IPS DF 6.9 (cell line): ENCODE data around the gene POFUT2.

Experiments used
- DNase-seq: peaks from one replicate; pipeline ENCODE4 v3.0.0-alpha.2; 2013; ENCODE audit warnings: low read depth, low spot score
- H3K27ac ChIP-seq: one replicate; pipeline ENCODE4 v1.5.1; 2013; ENCODE audit warnings: low read length, control low read depth
- H3K27me3 ChIP-seq: 2 replicates; pipeline ENCODE4 v1.6.1; 2013; ENCODE audit warnings: mild to moderate bottlenecking, low read length; ENCODE audit not compliant: control insufficient read depth, insufficient read depth
- H3K36me3 ChIP-seq: 2 replicates; pipeline ENCODE4 v1.6.1; 2013; ENCODE audit warnings: low read length; ENCODE audit not compliant: control insufficient read depth, insufficient read depth
- H3K4me1 ChIP-seq: 2 replicates; pipeline ENCODE4 v1.6.1; 2013; ENCODE audit warnings: low read length; ENCODE audit not compliant: control insufficient read depth, insufficient read depth
- H3K4me3 ChIP-seq: 2 replicates; pipeline ENCODE4 v1.5.1; 2013; ENCODE audit warnings: mild to moderate bottlenecking, low read length
- H3K9me3 ChIP-seq: 2 replicates; pipeline ENCODE4 v1.6.1; 2013; ENCODE audit warnings: low read length, inconsistent platforms; ENCODE audit not compliant: control insufficient read depth, insufficient read depth
- WGBS: extraction: QIAGEN DNeasy Blood & Tissue Kit; methylation state at CpG from one replicate; pipeline ENCODE4 v1.1.7; 2013; ENCODE audit warnings: mixed read lengths, missing lambda C conversion rate; ENCODE audit not compliant: insufficient read length, insufficient coverage; 5-methylcytosine and 5-hydroxymethylcytosine counted together

POFUT2 gene

GRCh38 chr21:45259206-45259840, 28.4 kb downstream of the POFUT2 start:
- Histone ChIP-seq H3K4me3 (no peak overlapping the region), H3K36me3 (peaks cover 10% of the 10 kb centered on the region), H3K27me3 (no peaks in the 10 kb centered on the region), H3K27ac (no peak overlapping the region), H3K9me3 (no peaks in the 10 kb centered on the region), H3K4me1 (no peaks in the 10 kb centered on the region)
- no peak for DNase-seq
- no CpG with 5 or more reads among the region's 17 CpGs for WGBS

DNA sequence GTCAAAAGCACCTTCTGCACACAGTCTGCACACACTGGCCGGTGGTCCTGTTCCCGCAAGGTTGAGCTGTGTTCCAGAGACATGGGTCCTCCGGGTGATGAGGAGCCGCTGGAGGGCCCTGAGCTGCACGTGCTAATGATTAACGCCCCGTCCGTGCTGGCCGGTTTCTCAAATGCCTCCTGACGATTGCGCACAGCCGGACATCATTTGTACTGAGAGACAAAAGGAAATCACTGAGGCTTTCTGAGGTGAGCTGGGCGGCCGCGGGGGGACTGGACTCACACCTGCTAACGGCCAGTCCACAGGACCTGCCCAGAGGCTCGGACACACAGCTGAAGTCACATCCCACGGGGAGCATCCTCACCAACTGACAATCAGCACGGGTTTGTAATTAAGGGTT, 29.2 kb downstream of the POFUT2 start:
- Histone ChIP-seq H3K9me3 (no peaks in the 10 kb centered on the region), H3K36me3 (peaks cover 3% of the 10 kb centered on the region; the same call in 1 of the 2 replicates), H3K4me3 (no peak overlapping the region), H3K4me1 (no peaks in the 10 kb centered on the region), H3K27me3 (no peaks in the 10 kb centered on the region), H3K27ac (no peak overlapping the region)
- no CpG with 5 or more reads among the region's 19 CpGs for WGBS
- no peak for DNase-seq

GRCh38 chr21:45257673-45258341, 29.9 kb downstream of the POFUT2 start:
- no CpG with 5 or more reads among the region's 40 CpGs for WGBS
- no peaks in the 10 kb centered on the region for H3K9me3 ChIP-seq
- DNase-seq: no peak
- no peaks in the 10 kb centered on the region for H3K4me1 ChIP-seq
- no peaks in the 10 kb centered on the region for H3K27me3 ChIP-seq
- no peak overlapping the region for H3K4me3 ChIP-seq
- H3K27ac ChIP-seq: no peak overlapping the region
- H3K36me3 ChIP-seq: no peaks in the 10 kb centered on the region

DNA sequence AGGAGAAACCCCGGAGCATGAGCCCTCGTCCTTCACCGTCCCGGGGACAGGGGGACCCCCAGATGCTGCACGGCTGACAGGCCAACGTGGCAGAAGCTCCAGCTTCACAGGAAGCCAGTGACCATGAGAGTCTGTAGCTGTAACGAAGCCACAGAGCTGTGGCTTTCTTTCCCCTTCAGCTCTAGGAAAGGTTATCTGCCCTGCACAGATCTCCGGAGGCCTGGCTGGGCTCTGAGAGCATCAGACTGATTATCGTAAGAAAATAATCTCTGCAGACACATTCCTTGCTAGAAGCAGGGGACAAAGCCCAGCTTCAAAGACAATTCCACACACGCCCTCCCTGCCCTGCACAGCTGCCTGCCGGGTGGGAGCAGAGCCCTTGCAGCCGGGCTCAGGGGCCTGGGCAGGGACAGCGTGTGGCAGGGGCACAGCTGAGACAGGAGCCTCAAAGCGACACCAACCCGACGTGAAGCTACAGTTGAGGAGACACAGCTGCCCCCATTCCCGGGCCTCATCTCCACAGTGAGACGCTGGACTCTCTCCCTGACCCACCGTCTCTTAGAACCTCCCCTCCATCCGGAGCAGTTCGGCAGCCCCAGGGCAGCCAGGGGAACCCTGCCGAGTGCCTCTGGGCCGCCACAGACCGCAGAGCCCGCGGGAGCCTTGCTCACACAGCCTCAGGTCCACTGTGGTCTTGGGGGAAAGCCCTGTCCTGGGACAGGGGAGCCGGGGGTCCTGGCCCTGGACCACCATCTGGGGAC, 30.6 kb downstream of the POFUT2 start:
- Histone ChIP-seq H3K27ac (no peak overlapping the region), H3K36me3 (no peaks in the 10 kb centered on the region), H3K4me1 (no peaks in the 10 kb centered on the region), H3K4me3 (no peak overlapping the region), H3K27me3 (no peaks in the 10 kb centered on the region), H3K9me3 (no peaks in the 10 kb centered on the region)
- no peak for DNase-seq
- WGBS: no CpG with 5 or more reads among the region's 27 CpGs

DNA sequence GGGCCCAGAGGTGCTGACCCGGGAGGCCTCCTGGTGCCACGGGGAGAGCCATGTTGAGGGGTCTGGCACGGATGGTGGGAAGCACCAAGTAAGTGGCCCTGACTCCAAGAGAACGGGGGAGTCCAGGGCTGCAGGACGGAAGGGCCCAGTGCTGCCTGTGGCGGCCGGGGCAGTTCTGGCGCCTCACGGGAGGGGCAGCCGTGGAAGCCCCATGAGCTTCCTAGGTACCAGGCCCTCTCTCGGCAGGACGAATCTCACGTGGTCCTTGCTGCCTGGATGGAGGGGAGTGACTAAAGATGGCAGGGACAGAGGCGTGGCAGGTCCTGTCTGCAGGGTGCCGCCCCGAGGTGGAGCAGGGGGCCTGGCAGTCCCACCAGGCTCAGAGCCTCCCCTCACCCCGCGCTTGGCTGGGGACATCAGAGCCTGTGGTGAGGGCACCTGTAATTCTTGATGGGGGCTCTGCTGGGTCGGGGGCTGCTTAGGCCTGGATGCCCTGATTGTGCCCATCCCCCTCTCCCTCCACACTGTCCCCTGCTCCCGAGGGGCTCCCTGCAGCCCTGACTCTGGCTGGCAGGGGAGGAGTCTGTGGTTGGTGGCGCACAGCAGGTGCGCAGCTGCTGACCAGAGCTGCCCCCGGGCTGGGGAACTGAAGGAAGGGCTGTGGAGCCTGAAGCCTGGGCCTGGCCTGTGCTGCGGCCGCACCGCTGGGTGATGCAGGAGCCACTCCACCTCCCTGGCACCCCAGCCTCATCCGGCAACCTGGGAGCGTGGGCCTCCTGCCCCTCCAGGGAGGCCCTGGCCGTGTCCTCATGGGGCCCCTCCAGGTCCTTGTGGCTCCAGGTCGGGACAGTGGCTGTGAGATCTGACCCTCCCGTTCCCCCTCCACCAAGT, 31.4 kb downstream of the POFUT2 start:
- no peak overlapping the region for H3K27ac ChIP-seq
- no peaks in the 10 kb centered on the region for H3K27me3 ChIP-seq
- no peaks in the 10 kb centered on the region for H3K36me3 ChIP-seq
- DNase-seq: no peak
- no peak overlapping the region; the same call in 1 of the 2 replicates for H3K4me3 ChIP-seq
- no peaks in the 10 kb centered on the region for H3K9me3 ChIP-seq
- H3K4me1 ChIP-seq: no peaks in the 10 kb centered on the region
- no CpG with 5 or more reads among the region's 31 CpGs for WGBS

DNA sequence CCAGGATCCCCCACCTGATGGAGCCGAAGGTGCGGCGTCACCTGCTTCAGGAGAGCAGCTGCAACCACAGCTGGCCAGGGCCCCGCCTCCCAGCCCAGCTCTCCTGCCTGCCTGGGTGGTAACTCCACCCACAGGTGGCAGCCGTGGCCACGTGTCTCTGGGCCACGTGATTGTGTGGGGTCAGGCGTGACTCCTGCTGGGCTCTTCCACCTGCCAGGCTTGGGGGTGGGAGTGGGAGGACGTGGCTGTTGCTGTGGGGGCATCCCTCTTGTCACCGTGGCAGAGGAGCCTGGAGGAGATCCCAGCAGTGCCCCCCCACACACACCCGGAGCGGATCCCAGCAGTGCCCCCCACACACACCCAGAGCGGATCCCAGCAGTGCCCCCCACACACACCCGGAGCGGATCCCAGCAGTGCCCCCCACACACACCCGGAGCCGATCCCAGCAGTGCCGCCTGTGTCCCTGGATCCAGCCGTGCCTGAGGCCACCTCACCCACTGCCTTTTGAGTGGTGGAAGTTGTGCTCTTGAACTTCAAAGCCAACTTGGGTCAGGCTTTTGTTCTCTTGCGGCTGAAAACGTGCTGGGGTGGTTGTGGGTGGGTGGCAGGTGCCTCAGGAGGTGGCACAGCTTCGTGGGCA, 32.2 kb downstream of the POFUT2 start:
- Histone ChIP-seq H3K9me3 (no peaks in the 10 kb centered on the region), H3K4me1 (no peaks in the 10 kb centered on the region), H3K27me3 (no peaks in the 10 kb centered on the region), H3K4me3 (no peak overlapping the region), H3K36me3 (no peaks in the 10 kb centered on the region), H3K27ac (no peak overlapping the region)
- no CpG with 5 or more reads among the region's 22 CpGs for WGBS
- no peak for DNase-seq

GRCh38 chr21:45254460-45254930, 33.2 kb downstream of the POFUT2 start:
- Histone ChIP-seq H3K27me3 (no peaks in the 10 kb centered on the region), H3K4me3 (no peak overlapping the region), H3K36me3 (no peaks in the 10 kb centered on the region), H3K4me1 (no peaks in the 10 kb centered on the region), H3K9me3 (no peaks in the 10 kb centered on the region), H3K27ac (no peak overlapping the region)
- no peak for DNase-seq
- WGBS: no CpG with 5 or more reads among the region's 17 CpGs

DNA sequence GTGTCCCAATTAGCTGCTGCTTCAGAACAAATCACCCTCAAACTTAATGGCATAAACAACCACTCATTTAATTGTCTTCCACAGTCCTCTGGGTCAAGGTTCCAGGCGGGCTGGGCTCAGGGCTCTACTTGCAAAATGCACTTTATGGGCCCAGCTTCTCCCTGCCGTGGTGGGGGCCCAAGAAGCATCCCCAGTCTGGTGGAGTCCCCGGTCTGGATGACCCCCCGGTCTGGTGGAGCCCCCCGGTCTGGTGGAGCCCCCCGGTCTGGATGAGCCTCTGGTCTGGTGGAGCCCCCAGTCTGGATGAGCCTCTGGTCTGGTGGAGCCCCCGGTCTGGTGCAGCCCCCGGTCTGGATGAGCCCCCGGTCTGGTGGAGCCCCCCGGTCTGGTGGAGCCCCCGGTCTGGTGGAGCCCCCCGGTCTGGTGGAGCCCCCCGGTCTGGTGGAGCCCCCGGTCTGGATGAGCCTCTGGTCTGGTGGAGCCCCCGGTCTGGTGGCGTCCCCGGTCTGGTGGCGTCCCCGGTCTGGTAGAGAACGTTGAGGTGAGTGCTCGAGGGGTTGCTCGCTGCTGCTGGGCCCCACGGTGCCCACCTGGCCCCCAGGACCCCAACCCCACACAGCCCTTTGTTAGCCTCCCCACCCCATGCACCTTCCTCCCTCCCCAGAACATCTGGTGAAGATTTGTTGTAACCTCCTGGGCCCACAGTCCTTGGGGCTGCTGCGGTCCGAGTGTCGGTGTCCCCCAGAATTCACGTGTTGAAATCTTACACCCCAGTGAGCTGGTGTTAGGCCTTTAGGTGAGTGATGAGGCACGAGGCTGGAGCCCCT, 33.8 kb downstream of the POFUT2 start:
- no peaks in the 10 kb centered on the region for H3K9me3 ChIP-seq
- H3K4me1 ChIP-seq: no peaks in the 10 kb centered on the region
- no peak overlapping the region for H3K27ac ChIP-seq
- H3K36me3 ChIP-seq: no peaks in the 10 kb centered on the region
- no peak for DNase-seq
- no peaks in the 10 kb centered on the region for H3K27me3 ChIP-seq
- no peak overlapping the region for H3K4me3 ChIP-seq
- WGBS: no CpG with 5 or more reads among the region's 28 CpGs

DNA sequence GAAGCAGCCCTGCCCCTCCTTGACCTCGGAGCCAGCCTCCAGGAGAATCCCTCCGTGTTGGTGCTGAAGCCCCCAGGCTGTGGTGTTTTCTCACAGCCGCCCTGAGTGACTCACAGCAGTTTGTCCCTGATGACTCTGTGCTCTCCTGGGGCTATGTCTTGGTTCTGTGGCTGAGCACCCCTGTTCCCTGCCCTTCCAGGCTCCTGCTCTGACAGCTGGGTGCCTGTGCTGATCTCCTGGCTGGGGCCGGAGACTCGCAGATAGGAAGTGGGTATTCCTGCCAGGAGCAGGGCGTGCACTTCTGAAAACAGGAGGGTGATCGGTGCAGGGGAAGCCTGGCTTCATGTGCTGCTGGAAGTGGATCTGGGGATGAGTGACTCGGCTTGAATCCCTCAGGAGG, 34.5 kb downstream of the POFUT2 start:
- no CpG with 5 or more reads among the region's 8 CpGs for WGBS
- DNase-seq: no peak
- no peaks in the 10 kb centered on the region for H3K4me1 ChIP-seq
- H3K27me3 ChIP-seq: no peaks in the 10 kb centered on the region
- no peak overlapping the region for H3K27ac ChIP-seq
- H3K36me3 ChIP-seq: no peaks in the 10 kb centered on the region
- no peak overlapping the region for H3K4me3 ChIP-seq
- H3K9me3 ChIP-seq: no peaks in the 10 kb centered on the region
